ENCODE results near the gene KCTD14.
"Not testable (repeated sequence)": the region's sequence is repeated elsewhere in the genome, so short reads cannot be mapped to it uniquely, and the experiment has no call there.

The KCTD14 gene

GRCh38 chr11:78022397-78023396 is at the start of gene KCTD14:
KCTD14 (minus strand) TSS chr11:78023276; CDS start chr11:78023249, 27 bp downstream.
- DNase-seq (ENCODE audit: low read depth) = no peak

- no peak for DNase-seq (ENCODE audit: low read depth)
Measured at GRCh38 chr11:78072455-78072854, 49.4 kb upstream of the KCTD14 start.

GRCh38 chr11:78071717-78072116 is 48.6 kb upstream of the KCTD14 start:
- DNase-seq (ENCODE audit: low read depth) = no peak

- DNase-seq (ENCODE audit: low read depth) = no peak
Measured at GRCh38 chr11:78070621-78071020, 47.5 kb upstream of the KCTD14 start.

GRCh38 chr11:78069465-78069864 is 46.4 kb upstream of the KCTD14 start:
- no peak for DNase-seq (ENCODE audit: low read depth)

GRCh38 chr11:78067704-78068103 is 44.6 kb upstream of the KCTD14 start:
- no peak for DNase-seq (ENCODE audit: low read depth)

- DNase-seq (ENCODE audit: low read depth) = no peak
Measured at GRCh38 chr11:78066471-78066870, 43.4 kb upstream of the KCTD14 start.

- no peak for DNase-seq (ENCODE audit: low read depth)
Measured at GRCh38 chr11:78065203-78065602, 42.1 kb upstream of the KCTD14 start.

GRCh38 chr11:78063440-78064181 is 40.5 kb upstream of the KCTD14 start, which contains the start of gene THRSP:
THRSP (plus strand) TSS chr11:78063861; CDS start chr11:78063882, 21 bp downstream.
- DNase-seq (ENCODE audit: low read depth) = no peak

- no peak for DNase-seq (ENCODE audit: low read depth)
Measured at GRCh38 chr11:78062671-78063070, 39.6 kb upstream of the KCTD14 start.

GRCh38 chr11:78061921-78062311 is 38.8 kb upstream of the KCTD14 start:
- DNase-seq (ENCODE audit: low read depth) = no peak

- DNase-seq (ENCODE audit: low read depth) = no peak
Measured at GRCh38 chr11:78061088-78061920, 38.2 kb upstream of the KCTD14 start.

- DNase-seq (ENCODE audit: low read depth) = no peak
Measured at GRCh38 chr11:78060533-78060932, 37.5 kb upstream of the KCTD14 start.

- DNase-seq (ENCODE audit: low read depth) = not testable (repeated sequence)
Measured at GRCh38 chr11:78059749-78060328, 36.8 kb upstream of the KCTD14 start.

- DNase-seq (ENCODE audit: low read depth) = no peak
Measured at GRCh38 chr11:78057462-78058055, 34.5 kb upstream of the KCTD14 start.

GRCh38 chr11:78056093-78056492 is 33.0 kb upstream of the KCTD14 start:
- no peak for DNase-seq (ENCODE audit: low read depth)

- no peak for DNase-seq (ENCODE audit: low read depth)
Measured at GRCh38 chr11:78054971-78055370, 31.9 kb upstream of the KCTD14 start.

GRCh38 chr11:78050964-78051831 is 28.1 kb upstream of the KCTD14 start:
- DNase-seq (ENCODE audit: low read depth) = no peak

GRCh38 chr11:78049348-78049747 is 26.3 kb upstream of the KCTD14 start:
- DNase-seq (ENCODE audit: low read depth) = no peak

GRCh38 chr11:78048561-78048960 is 25.5 kb upstream of the KCTD14 start:
- DNase-seq (ENCODE audit: low read depth) = no peak

Data from fibroblast of the conjunctiva (primary cell).